ENCODE results near the gene HMX1. TPM values are rescaled to one million over a fixed set of nuclear protein-coding genes. Genes with fewer than 3 reads are reported as not detected.

Gene HMX1
- total RNA-seq, 2 donors from 2014 or later, result not detected

- H3K27ac ChIP-seq, result no peak overlapping the region
- H3K9ac ChIP-seq (ENCODE audit: low read depth in 2 of 2, low read length in 2 of 2), result no peak overlapping the region
- no peaks in the 10 kb centered on the region for H3K36me3 ChIP-seq
- no peak for DNase-seq
- intact Hi-C loops (cut with DNase I), result no loop called here
- no peaks in the 10 kb centered on the region for H3K4me1 ChIP-seq
- H3K9me3 ChIP-seq, result no peaks in the 10 kb centered on the region
- no peak overlapping the region for H3K4me3 ChIP-seq
- no peaks in the 10 kb centered on the region for H3K27me3 ChIP-seq
- TF ChIP-seq CTCF (IDR thresholded peaks at IDR 0.05), result no peak
These were observed 28.9 kb upstream of the HMX1 start for GRCh38 chr4:8900588-8900987.

GRCh38 chr4:8898419-8898818 lies 26.8 kb upstream of the HMX1 start:
- no peak overlapping the region for H3K27ac ChIP-seq
- H3K27me3 ChIP-seq, result peaks cover 13% of the 10 kb centered on the region
- H3K4me1 ChIP-seq, result no peaks in the 10 kb centered on the region
- intact Hi-C loops (cut with DNase I), result no loop called here
- H3K9ac ChIP-seq (ENCODE audit: low read depth in 2 of 2, low read length in 2 of 2), result no peak overlapping the region
- no peaks in the 10 kb centered on the region for H3K9me3 ChIP-seq
- H3K36me3 ChIP-seq, result no peaks in the 10 kb centered on the region
- H3K4me3 ChIP-seq, result no peak overlapping the region
- no peak for TF ChIP-seq CTCF (IDR thresholded peaks at IDR 0.05)
- no peak for DNase-seq

GRCh38 chr4:8897251-8898167 lies 25.9 kb upstream of the HMX1 start:
- H3K27ac ChIP-seq, result no peak overlapping the region
- no peaks in the 10 kb centered on the region for H3K4me1 ChIP-seq
- no peak overlapping the region for H3K9ac ChIP-seq (ENCODE audit: low read depth in 2 of 2, low read length in 2 of 2)
- no peak for DNase-seq
- intact Hi-C loops (cut with DNase I), result no loop called here
- no peak overlapping the region for H3K4me3 ChIP-seq
- H3K9me3 ChIP-seq, result no peaks in the 10 kb centered on the region
- H3K27me3 ChIP-seq, result peaks cover 22% of the 10 kb centered on the region
- TF ChIP-seq CTCF (IDR thresholded peaks at IDR 0.05), result no peak
- H3K36me3 ChIP-seq, result no peaks in the 10 kb centered on the region

GRCh38 chr4:8896506-8896905 lies 24.9 kb upstream of the HMX1 start:
- Histone ChIP-seq H3K4me1 (no peaks in the 10 kb centered on the region), H3K9me3 (no peaks in the 10 kb centered on the region), H3K27me3 (peaks cover 28% of the 10 kb centered on the region), H3K4me3 (no peak overlapping the region), H3K9ac (ENCODE audit: low read depth in 2 of 2, low read length in 2 of 2) (no peak overlapping the region), H3K36me3 (no peaks in the 10 kb centered on the region), H3K27ac (no peak overlapping the region)
- intact Hi-C loops (cut with DNase I), result no loop called here
- TF ChIP-seq CTCF (IDR thresholded peaks at IDR 0.05), result no peak
- DNase-seq, result no peak

GRCh38 chr4:8896071-8896470 lies 24.4 kb upstream of the HMX1 start:
- H3K36me3 ChIP-seq, result no peaks in the 10 kb centered on the region
- no peak for DNase-seq

More at GRCh38 chr4:8896071-8896470, 24.4 kb upstream of the HMX1 start:
- TF ChIP-seq CTCF (IDR thresholded peaks at IDR 0.05), result no peak
- Histone ChIP-seq H3K27me3 (peaks cover 32% of the 10 kb centered on the region), H3K9me3 (no peaks in the 10 kb centered on the region), H3K9ac (ENCODE audit: low read depth in 2 of 2, low read length in 2 of 2) (no peak overlapping the region), H3K4me3 (no peak overlapping the region), H3K4me1 (no peaks in the 10 kb centered on the region), H3K27ac (no peak overlapping the region)
- intact Hi-C loops (cut with DNase I), result no loop called here

All from colonic mucosa (tissue), 4 donors.